Neural crest cell (in vitro differentiated cells): ENCODE measurements around the gene PTPRZ1. TPM values are rescaled to one million over a fixed set of nuclear protein-coding genes. Genes with fewer than 3 reads are reported as not detected.
A peak's percentile ranks its signal among the peaks of the same experiment; 100 is the strongest.

Source experiments
- DNase-seq: peaks from one replicate; pipeline ENCODE4 v3.0.0; 2021; ENCODE audit warnings: low read depth, mixed read lengths, low spot score
- H3K27ac Mint-ChIP-seq: one replicate; pipeline ENCODE4 v1.8.0; 2021; ENCODE audit warnings: mild to moderate bottlenecking, mixed read lengths; ENCODE audit not compliant: unreplicated experiment
- H3K27me3 Mint-ChIP-seq: 2 replicates; pipeline ENCODE4 v1.8.0; 2021; ENCODE audit warnings: low read depth, mild to moderate bottlenecking, mixed read lengths
- H3K36me3 Mint-ChIP-seq: 2 replicates; pipeline ENCODE4 v1.8.0; 2021; ENCODE audit warnings: low read depth, mild to moderate bottlenecking, mixed read lengths
- H3K4me1 Mint-ChIP-seq: 2 replicates; pipeline ENCODE4 v1.8.0; 2021; ENCODE audit warnings: mixed read lengths
- H3K4me3 Mint-ChIP-seq: one replicate; pipeline ENCODE4 v1.8.0; 2021; ENCODE audit warnings: mild to moderate bottlenecking, mixed read lengths
- H3K9me3 Mint-ChIP-seq: 2 replicates; pipeline ENCODE4 v1.8.0; 2021; ENCODE audit warnings: mixed read lengths
- CTCF ChIP-seq: fragments of 200-600 bp; sonication (generic); conservative IDR thresholded peaks from 2 replicates; pipeline ENCODE4 v1.5.0; 2021; ENCODE audit warnings: antibody characterized with exemption, mild to moderate bottlenecking
- total RNA-seq: library from RNA; stranded (reverse); gene quantifications from 2 replicates; pipeline ENCODE4 v1.2.1, GENCODE V29; 2021

The PTPRZ1 gene
- total RNA-seq, 1 donor from 2014 or later = 202 TPM

GRCh38 chr7:122092964-122093797, 220.2 kb downstream of the PTPRZ1 start:
- TF ChIP-seq CTCF = peak; percentile 91
- DNase-seq = peak; percentile 70
- Mint-ChIP-seq H3K4me3 (no peak overlapping the region), H3K4me1 (no peaks in the 10 kb centered on the region), H3K27me3 (no peaks in the 10 kb centered on the region), H3K9me3 (no peaks in the 10 kb centered on the region), H3K36me3 (peaks cover 9% of the 10 kb centered on the region), H3K27ac (no peak overlapping the region)

GRCh38 chr7:122094549-122094948, 221.6 kb downstream of the PTPRZ1 start:
- Mint-ChIP-seq H3K4me1 (no peaks in the 10 kb centered on the region), H3K9me3 (no peaks in the 10 kb centered on the region), H3K27ac (no peak overlapping the region), H3K36me3 (peaks cover 11% of the 10 kb centered on the region), H3K27me3 (no peaks in the 10 kb centered on the region), H3K4me3 (no peak overlapping the region)
- TF ChIP-seq CTCF = no peak
- no peak for DNase-seq

GRCh38 chr7:122095642-122096041, 222.7 kb downstream of the PTPRZ1 start:
- no peak overlapping the region for H3K4me3 Mint-ChIP-seq
- no peak for DNase-seq
- no peaks in the 10 kb centered on the region for H3K4me1 Mint-ChIP-seq
- no peaks in the 10 kb centered on the region for H3K27me3 Mint-ChIP-seq
- no peaks in the 10 kb centered on the region for H3K9me3 Mint-ChIP-seq
- TF ChIP-seq CTCF = no peak
- peaks cover 11% of the 10 kb centered on the region for H3K36me3 Mint-ChIP-seq
- no peak overlapping the region for H3K27ac Mint-ChIP-seq

- no peak for TF ChIP-seq CTCF
- Mint-ChIP-seq H3K27ac (no peak overlapping the region), H3K4me1 (no peaks in the 10 kb centered on the region), H3K4me3 (no peak overlapping the region), H3K36me3 (peaks cover 32% of the 10 kb centered on the region), H3K27me3 (no peaks in the 10 kb centered on the region), H3K9me3 (peaks cover 12% of the 10 kb centered on the region)
- no peak for DNase-seq
Measured at GRCh38 chr7:122100021-122100420, 227.1 kb downstream of the PTPRZ1 start.

- no peak overlapping the region for H3K4me3 Mint-ChIP-seq
- H3K27me3 Mint-ChIP-seq = no peaks in the 10 kb centered on the region
- no peaks in the 10 kb centered on the region for H3K4me1 Mint-ChIP-seq
- H3K27ac Mint-ChIP-seq = no peak overlapping the region
- DNase-seq = no peak
- peaks cover 61% of the 10 kb centered on the region for H3K36me3 Mint-ChIP-seq
- H3K9me3 Mint-ChIP-seq = peaks cover 32% of the 10 kb centered on the region
- TF ChIP-seq CTCF = no peak
Measured at GRCh38 chr7:122103064-122103463, 230.1 kb downstream of the PTPRZ1 start.
